GM19395 (cell line): ENCODE results near the gene SLC9C1.
A peak's percentile ranks its signal among the peaks of the same experiment; 100 is the strongest.

Experiments used
- ATAC-seq: cut with Tn5 transposase; IDR thresholded peaks from one replicate; pipeline ENCODE4 v1.9.1; 2021; ENCODE audit warnings: mild to moderate bottlenecking, moderate library complexity; ENCODE audit not compliant: unreplicated experiment

SLC9C1 gene

DNA sequence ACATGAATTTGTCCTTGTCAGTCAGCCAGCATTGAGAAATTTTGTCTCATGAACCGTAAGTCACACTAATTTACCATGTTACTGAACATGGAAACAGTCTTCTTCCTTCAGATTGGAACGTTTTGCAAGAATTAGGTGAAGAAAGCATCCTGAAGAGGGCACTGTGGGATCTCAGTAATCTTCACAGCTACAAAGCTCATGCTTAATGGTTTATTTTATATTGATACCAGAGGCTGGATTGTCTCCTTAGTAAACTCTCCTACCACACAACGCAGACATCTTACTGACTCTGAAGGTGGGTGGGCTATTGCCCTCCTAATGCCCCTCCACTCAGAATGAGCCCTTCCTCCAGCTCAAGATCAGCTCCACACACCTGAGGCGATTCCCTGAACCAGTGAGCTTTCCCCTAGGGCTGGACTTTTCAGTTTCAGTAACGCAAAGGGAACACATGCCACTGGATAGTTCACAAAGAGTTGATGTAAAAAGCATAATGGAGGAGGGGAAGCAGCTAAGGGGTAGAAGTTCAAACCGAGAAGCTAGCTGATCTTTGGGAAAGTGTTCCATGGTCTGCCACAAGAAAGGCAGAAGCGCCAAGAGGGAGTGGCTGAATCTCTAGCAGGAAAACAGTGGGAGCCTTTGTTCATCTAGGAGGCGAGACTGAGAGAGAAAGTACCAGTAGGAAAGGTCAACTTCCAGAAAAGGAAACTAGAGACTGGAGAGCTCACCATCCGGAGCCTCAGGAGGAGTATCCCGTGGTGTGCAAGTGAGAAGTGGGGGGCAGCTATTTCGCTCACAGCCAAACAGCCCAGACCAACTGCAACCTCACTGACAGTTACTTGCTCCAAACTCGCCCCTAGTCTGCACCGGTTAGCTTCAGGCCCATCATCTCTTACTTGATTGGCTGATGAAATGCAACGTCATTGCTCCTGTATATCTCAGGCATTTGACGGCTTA lies at the start of gene SLC9C1:
Gene SLC9C1 (minus strand): TSS at position 849 of the 954 bp plus-strand sequence. CDS start 7,425 bp downstream, outside the sequence.
- peak; percentile 62 for ATAC-seq

DNA sequence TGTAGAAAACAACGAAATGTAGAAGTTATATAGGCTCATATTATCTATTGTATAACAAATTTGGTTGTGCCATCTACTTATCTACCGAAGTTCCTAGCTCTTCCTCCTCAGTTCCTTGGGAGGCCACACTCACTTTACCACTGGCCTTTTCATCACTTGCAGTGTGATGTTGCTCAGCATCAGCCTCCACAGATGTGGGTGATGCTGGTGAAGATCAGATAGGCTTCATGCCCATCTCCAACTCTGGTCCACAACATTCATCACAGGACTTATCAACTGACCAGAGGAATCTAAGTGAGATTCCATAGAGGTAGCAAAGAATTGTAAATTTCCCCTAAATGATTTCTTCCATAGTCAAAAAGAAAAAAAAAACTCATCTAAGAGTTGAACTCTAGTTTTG lies 47.4 kb upstream of the SLC9C1 start:
- ATAC-seq: no peak

DNA sequence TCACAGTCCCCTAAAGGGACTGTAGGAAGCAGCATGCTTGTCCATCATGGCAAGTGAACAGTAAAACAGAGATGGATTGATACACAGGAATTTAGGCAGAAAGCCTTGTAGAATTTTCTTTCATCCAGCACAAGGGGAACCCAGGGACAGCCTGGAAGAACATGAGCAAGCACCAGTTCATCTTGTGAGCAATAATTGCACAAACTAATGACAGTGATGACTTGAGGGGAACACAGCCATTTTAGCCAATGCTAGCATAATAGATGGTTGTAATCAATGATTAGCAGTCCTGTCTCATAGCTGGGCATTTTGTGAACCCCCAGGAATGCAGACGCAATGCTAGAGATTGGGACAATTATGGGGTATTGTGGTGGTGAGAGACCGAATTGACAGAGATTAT lies 45.6 kb upstream of the SLC9C1 start:
- no peak for ATAC-seq

DNA sequence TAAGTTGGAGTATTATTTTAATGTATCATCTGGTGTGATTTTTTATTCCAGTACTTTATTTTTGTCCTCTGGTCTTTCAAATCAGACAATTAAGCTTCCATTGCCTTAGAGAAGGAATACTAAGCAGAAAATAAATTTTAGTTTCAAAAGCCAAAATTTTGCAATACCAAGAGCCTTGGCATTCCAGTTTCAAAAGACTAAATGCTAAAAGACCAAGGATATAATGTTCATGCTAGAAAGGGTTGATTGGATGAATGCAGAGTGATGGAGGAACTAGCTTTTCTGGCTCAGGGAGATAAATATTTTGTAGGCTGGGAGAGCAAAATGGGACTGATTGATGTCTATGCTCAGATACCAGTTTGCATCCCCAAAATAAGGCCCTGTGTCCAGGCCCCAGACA lies 45.1 kb upstream of the SLC9C1 start:
- ATAC-seq: no peak

DNA sequence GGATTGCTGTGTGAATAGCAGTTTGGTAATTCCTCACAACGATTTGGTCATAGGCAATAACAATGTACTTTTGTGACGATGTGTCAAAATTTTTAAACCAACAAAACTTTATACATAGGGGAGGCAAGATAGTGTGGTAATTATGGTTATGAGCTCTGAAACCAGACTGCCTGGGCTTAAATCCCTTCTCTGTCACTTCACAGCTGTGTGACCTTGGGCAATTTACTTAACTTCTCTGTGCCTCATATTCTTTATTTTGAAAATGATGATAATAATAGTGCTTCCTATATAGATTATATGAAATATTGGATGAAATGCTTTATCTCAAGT lies 44.7 kb upstream of the SLC9C1 start:
- no peak for ATAC-seq

DNA sequence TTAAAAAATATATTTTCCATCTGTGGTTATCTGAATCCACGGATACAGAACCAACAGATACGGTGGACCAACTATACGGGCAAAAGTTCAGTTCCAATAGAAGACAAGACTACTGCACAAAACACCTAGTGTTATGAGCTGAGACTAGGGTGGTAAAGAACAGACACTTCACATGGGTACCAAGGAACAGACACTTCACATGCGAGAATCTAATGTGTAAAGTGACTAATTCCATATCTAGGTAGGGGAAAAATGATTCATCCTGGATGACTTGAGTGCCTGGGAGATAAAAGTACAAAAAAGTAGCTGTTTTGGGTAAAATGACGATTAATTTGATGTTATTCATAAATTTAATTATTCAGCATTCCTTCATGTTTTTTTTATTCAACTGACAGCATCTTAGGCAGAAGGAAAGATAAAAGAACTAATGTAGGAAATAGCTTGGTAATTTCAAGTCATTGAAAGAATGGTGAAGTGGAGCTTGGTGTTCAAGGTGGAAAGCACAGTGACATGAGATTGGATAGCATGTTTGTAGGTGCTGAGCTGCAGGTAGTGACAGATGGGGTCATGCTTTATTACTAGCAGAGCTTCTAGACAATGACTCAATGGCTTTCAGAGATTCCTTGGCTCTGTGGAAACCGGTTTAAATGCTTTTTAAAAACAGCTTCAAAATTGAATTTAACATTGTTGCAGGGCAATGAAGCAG lies 44.2 kb upstream of the SLC9C1 start:
- ATAC-seq: no peak

DNA sequence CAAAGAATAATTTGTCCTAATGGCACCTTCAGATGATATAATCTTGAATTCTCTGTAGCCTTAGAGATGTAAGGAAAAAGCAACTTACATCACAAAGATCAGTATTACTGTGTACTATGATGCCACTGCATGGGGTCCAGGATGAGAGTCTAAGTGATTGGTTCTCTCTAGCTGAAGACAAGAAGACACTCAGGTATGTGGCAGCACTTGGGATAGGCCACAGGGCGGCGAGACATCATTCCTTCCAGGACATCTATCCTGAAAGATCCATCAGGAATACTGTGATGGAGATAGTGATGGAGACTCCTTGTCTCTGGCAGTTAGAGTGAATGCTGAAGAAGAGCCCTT lies 41.4 kb upstream of the SLC9C1 start:
- ATAC-seq: no peak

DNA sequence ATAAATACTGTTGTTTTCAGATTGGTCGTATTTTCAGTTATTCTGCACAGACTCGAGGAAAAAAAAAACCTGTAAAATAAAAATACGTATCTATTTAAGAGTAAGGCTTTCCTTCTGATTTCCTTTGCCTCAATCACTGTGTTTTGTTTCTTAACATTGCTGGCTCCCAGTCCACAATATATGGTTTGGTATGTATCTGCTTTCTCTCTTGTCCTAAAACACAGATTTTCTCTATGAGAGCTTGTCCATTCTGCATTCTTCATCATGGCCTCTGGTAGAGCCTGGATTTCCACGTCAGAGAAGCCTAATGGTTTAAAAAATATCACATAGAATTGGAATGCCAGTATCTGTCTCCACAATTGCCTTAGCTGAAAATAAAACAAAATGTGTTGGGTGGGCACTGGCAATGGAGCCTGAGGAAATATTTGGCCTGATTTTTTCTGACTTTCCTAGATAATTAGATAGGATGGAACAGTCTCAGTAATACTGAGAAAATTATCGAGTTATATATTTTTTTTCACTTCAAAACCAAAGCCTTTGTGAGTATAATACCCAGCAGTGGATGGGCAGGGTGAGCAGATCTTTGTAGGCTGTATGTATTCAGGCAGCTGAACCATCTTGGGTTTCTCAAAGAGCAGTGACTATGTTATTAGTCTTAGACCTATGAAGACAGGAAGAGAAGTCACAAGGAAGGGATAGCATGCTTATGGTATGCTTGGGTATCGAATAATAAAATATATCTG lies 40.8 kb upstream of the SLC9C1 start:
- no peak for ATAC-seq

DNA sequence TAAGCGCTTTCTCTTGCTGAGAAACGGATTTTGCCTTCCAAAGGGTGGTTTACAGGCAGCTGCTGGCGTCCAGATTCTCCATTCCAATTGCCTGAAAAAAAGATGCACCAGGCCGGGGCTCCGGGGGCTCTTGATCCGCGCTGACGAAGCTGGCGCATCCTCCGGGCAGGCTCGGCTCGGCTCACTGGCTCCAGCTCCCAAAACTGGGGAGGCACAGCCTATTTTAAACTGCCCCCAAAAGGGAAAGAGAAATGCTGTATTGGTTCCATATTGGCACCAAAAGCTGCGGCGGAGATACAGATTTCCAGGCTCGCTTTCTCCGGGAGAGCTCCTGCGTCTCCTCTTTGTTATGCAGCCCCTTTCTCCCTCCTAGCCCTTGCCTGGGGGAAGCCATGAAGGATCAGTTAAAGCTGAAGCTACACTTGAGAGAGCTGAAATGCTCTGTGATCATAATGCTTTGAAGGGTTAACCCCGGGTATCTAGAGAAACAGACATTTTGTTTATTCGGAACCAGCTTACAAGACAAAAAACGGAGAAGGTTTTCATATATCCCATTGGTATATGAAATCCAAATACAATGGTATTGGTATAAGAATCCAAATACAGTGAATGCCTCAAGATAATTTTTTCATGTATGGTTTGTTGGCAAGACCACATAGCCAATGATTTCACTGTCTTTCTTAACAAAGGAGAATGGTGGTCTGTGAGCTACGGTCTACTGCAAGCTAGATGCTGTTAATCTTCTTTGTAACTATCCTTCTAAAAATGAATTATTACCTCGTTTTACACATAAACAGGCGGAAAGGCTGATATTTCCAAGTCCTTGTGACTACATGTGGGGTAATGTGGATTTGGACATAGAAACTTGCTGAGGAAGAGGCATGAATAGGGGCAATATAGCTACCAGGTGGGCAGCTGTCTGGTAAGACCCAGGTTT lies 39.6 kb upstream of the SLC9C1 start:
- peak; percentile 62 for ATAC-seq

DNA sequence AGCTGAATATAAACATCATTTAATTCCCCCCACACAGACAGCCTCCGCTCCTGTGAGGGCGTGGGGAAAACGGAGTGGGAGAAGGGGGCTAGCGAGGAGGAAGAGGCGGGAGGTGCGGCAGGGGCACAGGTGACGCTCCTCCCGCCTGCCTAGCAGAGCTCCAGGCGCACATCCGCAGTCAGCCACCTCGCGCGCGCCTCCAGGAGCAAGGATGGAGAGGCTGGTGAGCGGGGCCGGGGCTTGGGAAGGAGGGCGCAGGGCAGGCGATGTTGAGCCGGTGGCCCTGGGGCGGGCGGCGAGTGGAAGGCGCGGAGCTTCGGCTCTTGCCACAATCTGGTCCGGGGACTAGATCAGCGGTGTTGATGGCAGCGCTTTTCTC lies 39.0 kb upstream of the SLC9C1 start, which contains the start of gene CD200:
Gene CD200 (plus strand): TSS at position 155 of the 379 bp plus-strand sequence. CDS start 57 bp downstream, at position 212.
- ATAC-seq: peak; percentile 60

DNA sequence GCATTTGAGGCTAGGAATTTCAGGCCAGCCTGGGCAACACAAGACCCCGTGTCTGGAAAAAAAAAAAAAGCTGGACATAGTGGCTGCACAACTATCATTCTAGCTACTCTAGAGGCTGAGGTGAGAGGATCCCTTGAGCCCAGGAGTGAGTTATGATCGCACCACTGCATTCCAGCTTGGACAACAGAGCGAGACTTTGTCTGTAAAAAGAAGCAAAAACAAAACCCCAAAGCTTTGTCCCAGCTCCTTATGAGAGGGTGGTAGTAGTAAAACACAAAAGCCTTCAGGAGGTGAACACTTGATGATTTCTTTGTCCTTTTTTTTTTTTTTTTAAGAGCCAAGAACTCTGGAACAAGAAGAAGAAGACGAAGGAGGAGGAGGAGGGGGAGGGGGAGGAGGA lies 37.8 kb upstream of the SLC9C1 start:
- no peak for ATAC-seq

DNA sequence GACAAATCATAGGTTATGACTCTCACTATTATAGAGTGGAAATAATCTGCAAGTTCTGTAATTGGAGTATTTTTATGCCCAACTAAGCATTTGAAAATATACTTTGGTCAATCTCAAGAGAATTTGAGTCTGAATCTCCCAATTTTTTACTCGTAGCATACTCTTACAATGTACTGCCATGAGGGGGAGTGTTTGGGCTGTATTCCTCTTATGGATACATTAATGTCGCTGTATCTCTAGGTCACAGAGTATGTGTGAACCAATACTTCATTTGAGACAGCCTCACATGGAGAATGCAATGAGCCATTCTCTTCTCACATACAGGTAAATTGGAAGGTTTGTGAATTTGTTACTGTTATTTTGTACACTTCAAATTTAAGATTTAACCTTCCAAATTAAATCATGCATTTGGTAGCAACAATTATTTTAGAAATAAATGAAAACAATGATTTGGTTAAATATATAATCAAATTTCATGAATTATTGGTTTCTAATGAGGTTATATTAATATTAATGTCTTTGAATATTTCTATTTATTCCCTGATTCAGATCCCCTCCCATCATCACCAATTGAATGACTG lies 33.4 kb upstream of the SLC9C1 start:
- ATAC-seq: peak; percentile 100

DNA sequence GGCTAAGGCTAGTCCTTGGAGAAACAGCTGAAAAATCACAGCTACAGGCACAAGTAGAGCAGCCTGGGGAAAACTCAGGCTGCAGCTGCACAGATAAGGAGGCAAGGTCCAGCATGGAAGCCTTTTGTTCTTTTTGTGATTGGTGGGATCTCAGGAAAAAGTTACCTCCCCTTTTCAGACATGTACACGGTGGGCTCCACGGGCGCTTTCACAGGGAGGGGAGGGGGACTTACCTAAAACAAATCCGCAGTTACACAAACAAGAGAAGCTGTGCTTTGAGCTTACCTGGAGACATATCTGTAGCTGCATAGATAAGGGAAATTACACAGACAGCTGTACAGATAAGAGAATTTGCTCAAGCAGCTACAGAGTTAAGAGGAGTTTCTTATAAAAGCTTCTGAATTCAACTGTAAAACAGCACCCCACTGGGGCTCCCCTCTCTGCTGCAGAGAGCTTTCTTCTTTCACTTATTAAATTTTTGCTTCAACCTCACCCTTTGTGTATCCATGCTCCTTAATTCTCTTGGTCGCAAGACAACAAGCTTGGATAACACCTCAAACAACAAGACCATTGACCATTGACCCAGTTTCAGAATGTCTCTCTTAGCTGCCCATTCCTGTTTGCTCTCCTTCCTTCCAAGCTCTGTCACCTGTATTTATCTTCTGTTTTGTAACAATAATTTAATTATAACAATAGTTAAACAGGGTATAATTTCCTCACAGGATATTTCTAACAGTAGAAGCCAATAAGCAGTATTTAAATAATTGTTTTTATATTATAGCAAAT lies 28.0 kb upstream of the SLC9C1 start:
- ATAC-seq: no peak

DNA sequence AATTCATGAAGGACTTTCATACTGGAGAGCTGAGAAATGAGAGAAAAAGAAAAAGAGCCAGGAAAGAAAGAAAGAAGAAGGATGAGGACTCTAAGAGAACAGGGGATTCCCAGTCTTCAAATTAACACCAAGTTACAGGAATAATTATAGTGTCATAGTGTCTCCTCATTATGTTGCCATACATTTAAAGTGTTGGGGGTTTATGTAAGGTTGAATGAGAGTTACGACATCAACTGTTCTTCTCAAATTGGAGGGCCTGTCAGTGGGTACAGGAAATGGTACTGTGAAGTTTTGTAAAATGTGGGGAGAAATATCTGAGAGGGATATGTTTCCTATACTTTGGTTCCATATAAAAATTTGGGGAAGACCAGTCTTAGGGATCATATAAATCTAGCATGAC lies 26.7 kb upstream of the SLC9C1 start:
- ATAC-seq: no peak

DNA sequence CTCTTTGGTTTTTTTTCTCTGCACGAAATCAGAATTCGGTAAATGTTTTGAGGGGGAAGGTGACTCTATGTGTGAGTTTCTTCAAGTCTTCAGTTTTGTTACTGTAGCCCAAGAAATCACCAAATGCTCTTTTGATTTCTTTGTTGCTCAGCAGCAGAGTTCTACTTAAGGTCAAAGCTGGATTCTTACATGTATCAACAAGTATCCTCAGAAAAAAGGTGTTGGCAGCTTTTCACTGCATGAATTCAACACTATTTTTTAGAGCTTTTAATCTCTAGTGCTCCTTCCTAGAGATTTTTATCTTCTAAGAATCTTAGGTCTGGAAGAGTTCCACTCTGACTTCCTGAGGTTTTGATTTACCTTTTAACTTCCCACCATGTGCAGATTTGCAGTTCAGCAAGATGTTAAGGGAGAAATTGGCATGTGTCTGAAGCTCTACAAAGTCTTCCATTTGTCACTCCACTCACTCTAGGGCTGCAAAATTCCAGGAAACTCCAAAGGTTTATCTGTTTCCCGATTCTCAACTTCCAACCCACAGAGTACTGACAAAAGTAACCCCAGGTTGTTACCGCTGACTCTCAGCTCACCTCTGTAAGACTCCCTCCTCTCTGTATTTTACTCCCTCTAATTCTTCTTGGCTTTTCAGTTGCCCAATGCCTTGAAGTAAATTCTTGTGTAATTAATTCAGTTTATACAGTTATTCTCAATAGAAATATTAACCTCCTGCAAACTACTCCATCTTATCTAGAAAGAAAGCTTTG lies 25.7 kb upstream of the SLC9C1 start:
- no peak for ATAC-seq

DNA sequence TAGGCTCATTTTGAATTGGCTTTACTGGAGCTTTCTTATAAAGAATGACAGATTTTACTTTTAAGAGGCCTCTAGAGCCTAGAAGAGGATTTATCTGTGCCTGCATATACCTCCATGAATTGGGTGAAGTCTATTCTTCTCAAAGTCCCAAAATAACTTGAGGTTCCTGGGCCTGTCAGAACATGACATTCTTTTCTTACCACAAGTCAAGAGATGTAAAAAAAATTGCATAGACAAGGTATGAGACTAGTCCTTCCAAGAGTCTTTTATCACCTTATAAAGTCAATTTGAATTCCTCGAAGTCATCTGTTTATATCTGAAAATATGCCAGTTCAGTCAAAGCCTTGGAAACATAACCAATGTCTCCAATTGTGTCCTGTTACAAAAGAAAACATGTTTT lies 21.8 kb upstream of the SLC9C1 start:
- ATAC-seq: no peak

DNA sequence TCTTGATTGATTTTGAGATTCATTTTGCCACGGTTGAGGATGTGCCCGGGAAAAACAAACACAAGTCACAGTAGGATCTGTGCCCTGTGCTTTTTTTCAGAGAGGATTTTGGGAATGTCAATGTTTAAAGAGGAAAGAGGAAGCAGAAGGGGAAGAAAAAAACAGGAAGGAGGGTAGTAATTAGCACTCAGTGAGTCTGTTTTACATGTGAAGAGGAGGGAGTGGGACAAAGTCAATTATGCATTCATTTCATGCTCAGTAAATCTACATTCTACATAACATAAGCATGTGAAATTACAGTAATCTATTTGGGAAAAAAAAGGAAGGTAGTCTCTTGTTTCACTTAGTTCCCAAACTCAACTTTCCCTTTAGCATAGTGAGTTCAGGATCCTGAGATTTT lies 20.6 kb upstream of the SLC9C1 start:
- ATAC-seq: no peak

DNA sequence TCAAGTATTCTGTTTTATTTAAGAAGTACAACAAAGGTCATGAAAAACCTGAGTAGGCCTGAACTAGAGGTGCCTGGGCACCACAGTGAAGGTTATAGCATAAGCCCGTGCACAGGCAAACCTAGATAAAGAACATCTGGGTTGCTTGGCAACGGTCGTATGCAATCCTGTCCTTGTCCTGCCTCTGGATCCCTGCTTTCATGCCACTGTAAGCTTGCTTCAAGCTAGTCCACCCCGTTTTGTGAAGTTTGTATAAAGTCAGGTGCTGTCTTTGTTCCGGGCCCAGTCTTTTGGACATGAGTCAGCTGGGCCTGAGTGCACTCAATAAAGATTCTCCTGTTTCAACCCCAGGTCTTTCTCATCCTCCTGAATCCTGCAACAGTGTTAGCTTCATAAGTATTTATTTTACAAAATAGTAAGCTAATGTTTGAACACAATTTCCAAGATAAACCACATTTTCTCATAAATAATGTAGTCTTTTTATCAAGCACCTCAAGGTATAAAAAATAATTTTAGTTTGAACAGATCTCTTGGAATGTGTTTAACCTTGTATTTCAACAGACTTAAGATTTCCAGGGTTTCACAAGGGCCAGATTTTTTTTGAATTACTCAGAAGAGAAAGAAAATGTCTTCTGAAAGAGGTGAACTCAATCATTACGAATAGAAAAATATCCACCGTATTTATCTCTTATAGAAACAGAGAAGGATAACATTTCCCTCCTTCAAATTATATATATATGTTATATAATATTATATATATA lies 14.3 kb upstream of the SLC9C1 start:
- no peak for ATAC-seq
